GM12801 (cell line): ENCODE measurements around the gene TMEM151B.

Experiments used
- CTCF ChIP-seq: IDR thresholded peaks from one replicate; pipeline ENCODE4 v1.5.1; 2011; ENCODE audit warnings: control low read depth; ENCODE audit not compliant: insufficient read length; ENCODE audit errors: extremely low read depth

Gene TMEM151B

DNA sequence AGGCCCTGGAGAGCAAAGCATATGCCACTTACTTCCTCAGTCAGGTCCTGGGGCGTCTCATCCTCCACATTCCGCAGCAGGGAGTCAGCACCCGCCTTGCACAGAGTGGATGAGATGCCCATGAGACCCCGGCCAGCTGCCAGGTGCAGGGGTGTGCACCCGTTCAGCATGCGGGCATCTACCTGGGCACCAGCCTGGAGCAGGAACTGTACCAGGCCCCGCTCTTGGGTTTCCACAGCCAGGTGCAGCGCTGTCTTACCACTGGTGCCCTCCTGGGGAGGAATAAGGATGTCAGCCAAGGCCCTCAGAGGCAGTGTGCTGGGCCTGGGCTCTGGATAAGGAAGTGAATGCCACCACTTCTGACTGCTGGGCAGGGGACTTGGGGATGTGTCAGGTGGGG, 10.2 kb upstream of the TMEM151B start:
- no peak for TF ChIP-seq CTCF

DNA sequence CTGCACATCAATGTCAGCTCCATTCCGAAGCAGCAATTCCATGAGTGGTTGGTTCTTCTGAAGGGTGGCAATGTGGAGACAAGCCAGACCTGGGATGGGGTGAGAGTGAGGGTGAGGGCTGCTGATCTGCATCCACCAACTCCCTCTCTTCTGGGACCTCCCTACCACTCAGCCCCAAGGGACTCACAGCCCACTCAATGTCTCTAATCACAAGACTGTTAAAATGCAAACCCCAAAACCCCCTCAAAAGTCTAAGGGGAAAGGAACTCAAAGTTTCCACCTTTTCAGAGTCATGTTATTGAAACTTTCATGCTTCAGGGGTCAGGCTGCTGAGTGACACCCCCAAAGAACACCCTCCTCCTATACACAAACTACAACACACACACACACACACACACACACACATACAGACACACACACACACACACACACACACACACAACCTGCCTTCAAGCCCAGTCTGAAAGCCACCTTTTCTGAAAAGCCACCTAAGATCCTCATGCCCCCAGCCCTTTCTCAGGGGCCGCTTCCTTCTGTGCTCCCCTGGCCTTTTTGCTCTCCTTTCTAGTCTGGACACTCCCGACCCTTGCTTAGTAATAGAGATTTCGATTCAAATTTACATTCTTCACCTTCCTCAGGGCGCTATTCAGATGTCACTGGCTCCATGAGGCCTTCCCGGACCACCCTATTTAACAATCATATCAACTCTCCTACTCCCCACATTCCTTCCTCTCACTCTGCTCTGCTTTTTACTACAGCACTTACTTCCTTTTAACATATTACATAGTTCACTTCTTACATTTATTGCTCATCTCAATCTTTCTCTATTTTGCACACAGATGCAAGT, 9.6 kb upstream of the TMEM151B start:
- no peak for TF ChIP-seq CTCF

GRCh38 chr6:44261581-44261980, 8.7 kb upstream of the TMEM151B start:
- no peak for TF ChIP-seq CTCF

DNA sequence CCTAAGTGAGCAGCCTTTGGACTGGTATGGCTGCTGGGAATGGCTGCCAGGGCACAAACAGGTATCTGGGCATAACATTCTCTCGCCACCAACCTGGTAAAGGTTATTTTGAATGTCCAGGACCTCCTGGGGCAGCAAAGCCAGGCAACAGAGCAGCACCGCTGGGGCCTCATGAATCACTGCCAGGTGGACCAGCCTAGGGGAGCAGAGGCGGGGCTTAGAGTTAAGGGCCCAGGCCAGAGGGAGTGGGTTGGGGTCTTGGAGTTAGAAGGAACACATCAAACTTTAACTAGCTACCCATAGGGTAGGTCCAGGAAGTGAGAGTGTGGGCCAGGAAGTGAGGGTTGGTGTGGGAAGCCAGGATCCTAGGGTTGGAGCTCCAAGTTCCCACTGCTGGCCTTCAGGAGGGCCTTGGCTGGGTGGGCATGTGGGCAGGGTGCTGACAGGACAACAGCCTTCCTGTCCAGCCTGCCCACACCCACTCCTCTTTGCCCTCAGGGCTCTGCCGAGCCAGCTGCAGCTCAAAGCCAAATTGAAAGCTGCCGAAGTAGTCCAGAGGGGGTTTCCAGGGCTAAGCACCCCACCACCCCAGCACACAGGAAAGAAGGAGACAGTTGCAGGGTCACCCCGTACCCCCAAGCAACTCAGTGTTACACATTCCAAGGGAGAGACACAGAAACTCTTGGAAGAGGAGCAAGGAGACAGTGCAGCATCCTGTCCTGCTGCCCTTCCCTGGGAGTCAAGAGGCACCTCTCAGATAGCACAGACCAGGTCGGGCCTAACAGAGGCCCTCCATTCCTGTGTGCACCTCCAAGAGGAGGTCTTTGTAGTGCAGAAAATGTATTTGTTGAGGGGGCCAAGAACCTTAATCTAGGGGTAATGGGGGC, 7.5 kb upstream of the TMEM151B start:
- no peak for TF ChIP-seq CTCF

- no peak for TF ChIP-seq CTCF
Measured at GRCh38 chr6:44263354-44264100, 6.7 kb upstream of the TMEM151B start.

- TF ChIP-seq CTCF: no peak
Measured at GRCh38 chr6:44264154-44265006, 5.9 kb upstream of the TMEM151B start.
